ENCODE results near the gene FTMT. TPM values are rescaled to one million over a fixed set of nuclear protein-coding genes. Genes with fewer than 3 reads are reported as not detected.

FTMT gene
- total RNA-seq, 1 experiment from 2014 or later, result not detected

- ChIA-PET POLR2A (no interaction called here), CTCF (interaction anchor here (0.6 to 1.1 kb wide), 4 partner anchors 10 to 312 kb away, joined by 3 read pairs; no protein-coding TSS in a partner anchor)
- intact Hi-C loops (cut with micrococcal nuclease), result no loop called here
- no peak for DNase-seq (ENCODE audit: unreplicated experiment)
- Mint-ChIP-seq H3K36me3 (ENCODE audit: insufficient read depth, unreplicated experiment) (no peaks in the 10 kb centered on the region), H3K4me3 (ENCODE audit: unreplicated experiment) (no peak overlapping the region), H3K27ac (ENCODE audit: low read depth, unreplicated experiment) (no peak overlapping the region), H3K27me3 (ENCODE audit: insufficient read depth, unreplicated experiment) (no peaks in the 10 kb centered on the region), H3K4me1 (ENCODE audit: insufficient read depth, unreplicated experiment) (peaks cover 5% of the 10 kb centered on the region), H3K9me3 (ENCODE audit: unreplicated experiment) (no peaks in the 10 kb centered on the region)
- no TSS peak for BruUV-seq (replicated peaks)
- TF ChIP-seq CTCF (IDR thresholded peaks at IDR 0.05; ENCODE audit: unreplicated experiment), result no peak
Measured at GRCh38 chr5:121867403-121867802, 15.7 kb downstream of the FTMT start.

GRCh38 chr5:121870489-121870888 lies 18.8 kb downstream of the FTMT start:
- peak; percentile 33 for TF ChIP-seq CTCF (IDR thresholded peaks at IDR 0.05; ENCODE audit: unreplicated experiment)
- no TSS peak for BruUV-seq (replicated peaks)
- Mint-ChIP-seq H3K4me1 (ENCODE audit: insufficient read depth, unreplicated experiment) (peaks cover 1% of the 10 kb centered on the region), H3K4me3 (ENCODE audit: unreplicated experiment) (no peak overlapping the region), H3K36me3 (ENCODE audit: insufficient read depth, unreplicated experiment) (no peaks in the 10 kb centered on the region), H3K9me3 (ENCODE audit: unreplicated experiment) (no peaks in the 10 kb centered on the region), H3K27me3 (ENCODE audit: insufficient read depth, unreplicated experiment) (no peaks in the 10 kb centered on the region), H3K27ac (ENCODE audit: low read depth, unreplicated experiment) (no peak overlapping the region)
- ChIA-PET CTCF (interaction anchor here (0.6 to 3.5 kb wide), 9 partner anchors 8 to 1212 kb away, joined by 3 to 21 read pairs (median 3); no protein-coding TSS in a partner anchor), POLR2A (no interaction called here)
- intact Hi-C loops (cut with micrococcal nuclease), result loop anchor here (1.0 kb wide), 2 partner anchors 240 to 1053 kb away; no protein-coding TSS in a partner anchor
- peak; percentile 28 for DNase-seq (ENCODE audit: unreplicated experiment)

GRCh38 chr5:121872856-121873255 lies 21.2 kb downstream of the FTMT start:
- CTCF ChIA-PET, result interaction anchor here (0.9 to 3.5 kb wide), 4 partner anchors 215 to 1055 kb away, joined by 3 to 21 read pairs (median 4); no protein-coding TSS in a partner anchor
- no peak for TF ChIP-seq CTCF (IDR thresholded peaks at IDR 0.05; ENCODE audit: unreplicated experiment)
- no peak overlapping the region for H3K27ac Mint-ChIP-seq (ENCODE audit: low read depth, unreplicated experiment)
- POLR2A ChIA-PET, result no interaction called here
- no peaks in the 10 kb centered on the region for H3K36me3 Mint-ChIP-seq (ENCODE audit: insufficient read depth, unreplicated experiment)
- H3K4me3 Mint-ChIP-seq (ENCODE audit: unreplicated experiment), result no peak overlapping the region
- H3K4me1 Mint-ChIP-seq (ENCODE audit: insufficient read depth, unreplicated experiment), result no peaks in the 10 kb centered on the region
- H3K9me3 Mint-ChIP-seq (ENCODE audit: unreplicated experiment), result no peaks in the 10 kb centered on the region
- no TSS peak for BruUV-seq (replicated peaks)
- DNase-seq (ENCODE audit: unreplicated experiment), result no peak
- no peaks in the 10 kb centered on the region for H3K27me3 Mint-ChIP-seq (ENCODE audit: insufficient read depth, unreplicated experiment)
- intact Hi-C loops (cut with micrococcal nuclease), result no loop called here

GRCh38 chr5:121873409-121873808 lies 21.7 kb downstream of the FTMT start:
- no peak for DNase-seq (ENCODE audit: unreplicated experiment)
- BruUV-seq (replicated peaks), result no TSS peak
- no peaks in the 10 kb centered on the region for H3K4me1 Mint-ChIP-seq (ENCODE audit: insufficient read depth, unreplicated experiment)
- POLR2A ChIA-PET, result no interaction called here
- intact Hi-C loops (cut with micrococcal nuclease), result no loop called here
- H3K27me3 Mint-ChIP-seq (ENCODE audit: insufficient read depth, unreplicated experiment), result no peaks in the 10 kb centered on the region
- no peak for TF ChIP-seq CTCF (IDR thresholded peaks at IDR 0.05; ENCODE audit: unreplicated experiment)
- CTCF ChIA-PET, result interaction anchor here (0.7 to 0.9 kb wide), 2 partner anchors 30 to 251 kb away, joined by 3 read pairs; no protein-coding TSS in a partner anchor
- H3K9me3 Mint-ChIP-seq (ENCODE audit: unreplicated experiment), result no peaks in the 10 kb centered on the region
- no peaks in the 10 kb centered on the region for H3K36me3 Mint-ChIP-seq (ENCODE audit: insufficient read depth, unreplicated experiment)
- no peak overlapping the region for H3K27ac Mint-ChIP-seq (ENCODE audit: low read depth, unreplicated experiment)
- H3K4me3 Mint-ChIP-seq (ENCODE audit: unreplicated experiment), result no peak overlapping the region
